Adipose tissue (tissue), 3 donors: Measurements from ENCODE around the gene ZNF605. TPM values are rescaled to one million over a fixed set of nuclear protein-coding genes. Genes with fewer than 3 reads are reported as not detected.
"Not testable (repeated sequence)": the region's sequence is repeated elsewhere in the genome, so short reads cannot be mapped to it uniquely, and the experiment has no call there.

Experiments
- H3K27ac ChIP-seq: one replicate; pipeline ENCODE4 v1.5.1; 2013; ENCODE audit warnings: low read depth, low read length
- WGBS, 3 donors: extraction: QIAGEN DNeasy Blood & Tissue Kit; methylation state at CpG; one replicate each; pipeline ENCODE4 v1.1.7; 2013; 5-methylcytosine and 5-hydroxymethylcytosine counted together
- polyA plus RNA-seq, 3 donors: library from polyadenylated mRNA; stranded (reverse); fragments of 200-250 nt; gene quantifications; one replicate each; pipeline ENCODE4 v1.2.3, GENCODE V29; 2013
- donor health status: healthy with polysubstance abuse.
- donor health status: Bipolar disorder and iron deficiency.
- donor health status: healthy.

The ZNF605 gene
- polyA plus RNA-seq, 3 donors = 2.4 to 2.9 (median 2.7) TPM

DNA sequence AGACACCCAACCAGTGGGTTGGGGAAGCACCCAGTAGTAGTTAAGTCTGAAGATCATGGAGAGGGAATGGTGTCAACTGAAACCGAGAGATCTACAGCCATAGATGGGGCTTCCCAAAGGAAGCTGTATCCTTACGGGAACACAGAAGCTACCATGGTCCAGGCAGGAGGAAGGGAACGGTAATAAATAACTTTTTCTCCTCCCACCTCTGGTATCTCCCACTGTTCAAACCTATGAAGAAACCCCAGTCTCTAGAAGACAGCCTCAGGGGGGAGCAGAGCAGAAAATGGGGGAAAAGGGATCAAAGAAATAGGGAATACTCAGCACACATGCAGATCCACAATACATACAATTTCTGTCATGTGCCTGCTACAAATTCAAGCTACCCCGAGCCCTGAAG is 33.4 kb downstream of the ZNF605 start:
- no peak overlapping the region for H3K27ac ChIP-seq
- 94 to 97% (median 95%) methylated on average over 4 of the region's 4 CpGs for WGBS, 3 donors

DNA sequence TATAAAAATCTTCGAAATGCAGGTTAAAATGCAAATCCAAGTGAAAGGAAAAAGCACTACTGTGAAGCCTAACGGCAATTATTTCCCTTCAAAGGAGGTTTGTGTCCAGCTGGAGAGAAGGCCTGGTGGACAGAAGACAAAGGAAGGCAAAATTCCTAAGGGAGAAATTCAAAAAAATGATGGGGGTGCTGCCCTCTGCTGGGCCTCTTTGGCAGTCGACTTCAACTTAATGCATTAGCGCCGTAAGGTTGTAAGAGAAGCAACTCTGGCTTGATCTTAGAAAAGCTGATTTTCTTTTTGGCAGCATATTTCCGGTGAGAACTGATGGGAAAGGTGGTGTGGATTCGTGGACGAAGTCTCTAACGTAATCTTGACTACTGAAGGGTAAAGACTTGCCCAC is 34.4 kb downstream of the ZNF605 start:
- H3K27ac ChIP-seq = no peak overlapping the region
- WGBS, 3 donors = 74 to 83% (median 77%) methylated on average over 9 of the region's 9 CpGs

DNA sequence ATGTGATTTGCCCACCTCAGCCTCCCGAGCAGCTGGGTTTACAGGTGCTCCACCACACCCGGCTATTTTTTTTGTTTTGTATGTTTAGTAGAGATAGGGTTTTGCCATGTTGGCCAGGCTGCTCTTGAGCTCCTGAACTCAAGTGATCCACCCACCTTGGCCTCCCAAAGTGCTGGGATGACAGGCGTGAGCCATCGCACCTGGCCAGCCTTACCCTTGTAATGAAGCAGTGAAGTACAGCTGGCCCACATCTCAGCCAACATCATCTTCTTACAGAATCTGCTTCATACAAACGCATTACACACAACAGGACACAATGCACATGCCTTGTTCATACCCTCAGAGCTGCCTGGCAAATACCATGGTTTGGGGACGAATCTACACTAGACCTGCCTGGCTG is 37.4 kb downstream of the ZNF605 start:
- 97 to 99% (median 97%) methylated on average over 6 of the region's 6 CpGs for WGBS, 3 donors
- no peak overlapping the region for H3K27ac ChIP-seq

DNA sequence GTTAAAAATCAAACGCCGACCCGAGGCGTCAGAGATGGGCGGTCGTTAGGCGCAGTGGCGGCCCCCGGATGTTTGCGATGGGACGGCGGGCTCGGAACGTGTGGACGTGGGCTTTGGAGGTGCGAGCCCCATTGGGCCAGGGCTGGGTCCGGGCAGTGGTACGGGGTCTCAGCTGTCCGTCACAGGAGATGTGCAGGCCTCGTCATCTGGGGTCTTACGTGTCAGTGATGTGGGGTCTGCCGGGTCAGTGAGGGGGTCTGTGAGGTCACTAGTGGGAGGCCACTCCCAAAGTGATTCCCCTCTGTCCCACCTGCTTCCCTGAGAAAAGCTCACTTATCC is 47.1 kb downstream of the ZNF605 start:
- H3K27ac ChIP-seq = no peak overlapping the region
- 1 to 2% (median 2%) methylated on average over 22 of the region's 22 CpGs for WGBS, 3 donors

DNA sequence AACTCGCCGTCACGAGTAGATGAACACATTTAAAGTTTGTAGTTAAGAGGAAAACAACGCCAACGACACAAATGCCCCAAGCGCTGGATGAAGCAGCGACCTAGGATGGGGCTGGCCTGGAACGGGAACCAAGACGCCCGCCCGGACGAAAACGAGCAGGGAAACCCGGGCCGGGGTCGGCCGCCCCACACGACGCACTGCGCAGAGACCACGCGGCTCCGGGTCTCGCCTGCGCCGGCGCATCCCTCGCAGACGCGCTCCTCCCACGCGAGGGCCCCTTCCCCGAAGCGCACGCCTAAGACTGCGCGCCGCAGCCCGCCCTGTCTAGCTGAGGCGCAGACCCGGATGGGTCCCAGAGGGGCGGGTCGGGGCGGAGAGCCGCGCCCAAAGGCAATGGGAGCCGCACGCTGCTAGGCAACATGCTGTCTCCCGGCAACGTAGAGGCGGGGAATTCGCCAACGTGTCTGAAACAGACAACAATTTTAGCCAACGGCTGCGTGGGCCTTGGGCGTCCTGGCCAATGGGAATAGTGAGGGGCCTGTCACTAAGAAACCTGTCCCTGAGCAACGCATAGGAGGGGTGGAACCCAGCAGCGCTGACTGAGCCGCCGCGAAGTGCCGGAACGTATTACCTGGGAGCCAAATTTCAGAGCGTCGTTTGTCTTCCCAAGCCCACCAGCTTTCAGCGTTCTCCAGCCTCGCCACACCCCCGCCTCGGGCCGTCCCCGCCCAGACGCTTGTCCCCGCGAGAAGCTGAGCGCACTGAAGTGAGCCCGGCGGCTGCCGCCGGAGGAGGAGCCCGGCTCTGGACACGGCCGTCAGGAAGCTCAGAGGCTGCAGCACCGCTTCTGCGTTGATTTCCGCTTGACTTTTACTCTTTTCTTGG is 47.7 kb downstream of the ZNF605 start:
- no peak overlapping the region for H3K27ac ChIP-seq
- 0 to 1% (median 1%) methylated on average over 81 to 85 of the region's 85 CpGs for WGBS, 3 donors

DNA sequence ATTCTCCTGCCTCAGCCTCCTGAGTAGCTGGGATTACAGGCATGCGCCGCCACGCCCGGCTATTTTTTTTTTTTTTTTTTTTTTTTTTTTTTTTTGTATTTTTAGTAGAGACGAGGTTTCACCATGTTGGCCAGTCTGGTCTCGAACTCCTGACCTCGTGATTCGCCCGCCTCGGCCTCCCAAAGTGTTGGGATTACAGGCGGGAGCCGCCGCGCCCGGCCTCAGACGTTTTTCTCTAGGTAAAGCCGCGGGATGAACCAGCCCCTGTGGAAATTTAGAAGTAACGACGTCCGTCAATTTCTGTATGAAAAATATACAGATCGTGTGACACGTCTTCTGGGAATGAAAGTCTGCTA is 48.3 kb downstream of the ZNF605 start:
- H3K27ac ChIP-seq = not testable (repeated sequence)
- WGBS, 3 donors = 5 to 7% (median 6%) methylated on average over 20 to 23 of the region's 23 CpGs

DNA sequence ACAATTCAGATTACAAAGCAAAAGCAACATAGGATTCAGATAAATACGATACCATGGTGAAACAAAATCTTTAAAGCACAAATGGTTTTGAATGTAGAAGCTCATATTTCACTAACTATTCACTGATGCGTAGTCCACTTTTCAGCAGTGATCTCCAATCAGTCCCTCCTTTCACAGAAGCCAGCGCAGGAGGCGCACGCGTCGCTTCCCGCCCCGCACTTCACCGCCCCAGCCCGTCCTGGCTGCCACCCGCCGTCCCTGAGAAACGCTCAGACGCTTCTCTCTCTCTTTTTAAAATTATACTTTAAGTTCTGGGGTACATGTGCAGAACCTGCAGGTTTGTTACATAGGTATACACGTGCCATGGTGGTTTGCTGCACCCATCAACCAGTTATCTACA is 48.9 kb downstream of the ZNF605 start:
- WGBS, 3 donors = 11 to 26% (median 18%) methylated on average over 16 of the region's 16 CpGs
- no peak overlapping the region for H3K27ac ChIP-seq

DNA sequence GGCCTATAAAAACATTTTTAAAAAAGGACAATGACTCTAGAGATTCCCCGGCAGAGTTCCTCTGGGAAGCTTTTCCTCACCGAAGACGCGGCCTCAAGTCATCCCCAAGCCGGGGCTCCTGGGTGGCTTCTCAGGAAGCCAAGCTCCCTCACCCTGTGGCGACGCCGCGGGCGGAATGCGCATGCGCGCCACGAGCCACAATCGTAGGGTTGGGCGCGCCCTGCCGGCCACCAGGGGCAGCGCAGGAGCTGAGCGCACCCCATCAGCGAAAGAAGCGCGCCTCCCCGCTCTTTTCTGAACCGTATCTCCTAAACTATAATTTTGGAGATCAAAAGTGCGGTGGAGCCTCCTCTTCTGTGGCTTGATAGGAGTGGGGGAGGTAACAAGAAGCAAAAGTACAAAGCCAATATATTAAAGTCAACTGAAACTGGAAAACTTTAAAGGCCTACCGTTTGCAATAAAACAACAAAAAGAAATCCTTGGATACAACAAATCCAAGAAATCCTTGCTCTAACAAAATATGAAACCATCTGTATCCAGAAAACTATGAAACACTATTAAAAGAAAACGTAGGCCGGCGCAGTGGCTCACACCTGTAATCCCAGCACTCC is 51.3 kb downstream of the ZNF605 start:
- no peak overlapping the region for H3K27ac ChIP-seq
- WGBS, 3 donors = 9 to 11% (median 10%) methylated on average over 30 of the region's 30 CpGs

DNA sequence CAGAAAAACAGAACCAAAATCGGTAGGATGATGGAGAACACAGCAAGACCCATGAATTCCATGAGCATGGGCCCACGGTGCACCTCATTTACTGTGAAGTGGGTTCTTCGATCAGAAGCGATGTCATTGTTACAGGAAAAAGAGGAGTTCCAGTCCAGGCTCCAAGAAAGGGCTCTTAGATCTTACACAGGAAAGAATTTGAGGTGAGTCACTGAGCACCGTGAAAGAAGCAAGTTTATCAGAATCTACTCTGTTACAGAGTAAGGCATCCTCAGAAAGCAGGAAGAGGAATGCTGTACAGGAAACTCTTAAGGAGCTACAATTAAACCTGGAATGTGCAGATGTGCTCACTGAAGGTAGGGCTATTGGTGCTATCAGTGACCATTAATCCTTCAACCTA is 57.1 kb downstream of the ZNF605 start:
- H3K27ac ChIP-seq = no peak overlapping the region
- 74 to 85% (median 75%) methylated on average over 5 of the region's 5 CpGs for WGBS, 3 donors

DNA sequence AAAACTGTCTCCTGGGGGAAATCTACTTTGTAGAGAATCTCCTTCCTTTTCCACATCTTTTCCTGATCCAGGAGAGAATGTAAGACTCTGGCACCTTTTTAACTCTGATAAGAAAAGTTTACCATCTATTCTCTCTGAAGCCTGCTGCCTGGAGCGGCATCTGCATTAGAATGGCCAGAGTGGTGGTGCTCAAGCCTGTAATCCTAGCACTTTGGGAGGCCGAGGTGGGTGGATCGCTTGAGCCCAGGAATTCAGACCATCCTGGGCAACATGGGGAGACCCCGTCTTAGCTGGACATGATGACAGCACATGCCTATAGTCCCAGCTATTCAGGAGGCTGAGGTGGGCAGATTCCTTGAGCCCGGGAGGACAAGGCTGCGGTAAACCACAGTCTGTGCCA is 67.3 kb downstream of the ZNF605 start:
- 70 to 83% (median 82%) methylated on average over 6 of the region's 6 CpGs for WGBS, 3 donors
- no peak overlapping the region for H3K27ac ChIP-seq

DNA sequence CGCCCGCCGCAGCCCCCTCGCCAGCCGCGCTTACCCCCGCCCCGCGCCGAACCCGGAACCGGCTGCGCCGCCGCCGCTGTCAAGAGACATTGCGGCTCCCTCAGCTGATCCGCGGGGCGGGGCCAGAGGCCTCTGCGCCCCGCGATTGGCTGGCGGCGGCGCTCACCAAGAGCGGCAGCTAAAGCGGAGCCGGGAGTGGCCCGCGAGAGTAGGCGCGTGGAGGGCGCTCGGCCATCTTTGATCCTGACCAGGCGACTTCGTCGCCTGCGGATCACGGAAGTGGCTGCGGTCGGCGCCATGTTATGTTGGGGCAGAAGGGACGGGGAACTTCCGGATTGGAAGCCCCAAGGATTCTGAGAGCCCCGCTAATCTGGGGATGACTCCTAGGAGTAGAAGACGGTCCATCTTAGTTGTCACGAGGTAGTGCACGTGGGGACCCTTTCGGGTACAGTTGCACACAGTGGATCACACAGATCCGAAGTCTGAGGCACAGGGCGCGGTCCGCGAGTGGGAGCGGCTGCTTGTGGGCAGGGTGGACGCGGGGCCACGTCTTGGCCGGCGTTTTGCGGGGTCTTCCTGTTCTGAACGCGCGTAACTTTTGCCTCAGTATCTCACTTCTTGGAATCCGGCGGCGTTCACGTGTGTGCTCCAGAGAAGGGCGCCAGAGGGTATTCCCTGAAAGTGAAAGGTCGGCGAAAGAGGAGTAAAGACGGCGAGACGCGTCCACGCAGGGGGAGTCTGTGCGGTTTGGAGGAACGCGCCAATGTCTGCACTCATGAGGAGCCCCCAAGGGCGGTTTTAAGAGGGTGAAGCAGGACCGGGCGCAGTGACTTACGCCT is 68.4 kb downstream of the ZNF605 start, which contains the start of gene CHFR:
CHFR (minus strand) TSS at position 93 of the 839 bp plus-strand sequence. CDS start 277 bp downstream, outside the sequence.
- WGBS, 3 donors = 1% methylated on average over 83 to 84 of the region's 84 CpGs

DNA sequence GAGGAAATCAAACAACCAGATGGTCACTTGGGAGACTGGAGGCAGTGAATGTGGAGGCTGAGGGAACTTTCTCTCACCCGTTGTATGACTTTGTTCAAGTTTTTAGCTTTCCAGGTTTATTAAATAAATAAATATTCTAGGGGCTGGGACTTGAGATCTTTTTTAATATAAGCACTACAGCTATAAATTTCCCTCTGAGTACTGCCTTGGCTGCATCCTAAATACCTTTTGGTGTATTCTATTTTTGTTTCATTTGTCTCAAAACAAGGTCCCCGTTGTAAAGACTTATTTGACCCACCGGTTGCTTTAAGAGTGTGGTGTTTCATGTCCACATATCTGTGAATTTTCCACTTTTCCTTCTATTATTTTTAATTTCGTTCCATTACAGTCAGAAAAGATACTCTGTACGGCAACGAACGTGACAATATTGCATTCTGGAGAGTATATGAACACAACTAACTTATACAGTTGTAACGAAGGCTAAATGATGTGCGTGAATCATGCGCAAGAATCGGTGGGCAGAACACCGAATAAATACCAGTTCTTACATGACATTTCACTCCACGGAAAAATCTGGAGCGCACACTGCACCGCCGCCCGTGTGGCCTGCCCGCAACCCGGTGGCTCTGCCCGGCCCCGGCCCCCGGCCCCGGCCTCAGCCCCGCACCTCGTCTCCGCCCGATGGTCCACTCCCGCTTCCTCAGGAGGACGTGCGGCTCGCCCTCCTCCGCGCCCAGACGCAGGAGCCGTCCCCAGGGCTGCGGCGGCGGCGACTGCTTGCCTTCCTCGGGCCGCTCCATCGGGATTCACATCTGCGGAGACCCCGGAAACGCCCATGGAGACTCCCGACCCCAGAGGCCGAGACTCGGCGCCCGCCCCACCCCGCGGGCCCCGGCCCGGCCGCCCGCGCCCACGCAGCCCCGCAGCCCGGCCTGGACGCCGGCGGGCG is 69.3 kb downstream of the ZNF605 start:
- 7 to 10% (median 9%) methylated on average over 52 to 63 of the region's 64 CpGs for WGBS, 3 donors
- H3K27ac ChIP-seq = no peak overlapping the region

More for the DNA sequence above, 68.4 kb downstream of the ZNF605 start, which contains the start of gene CHFR:
- H3K27ac ChIP-seq = peak within 1 kb of the TSS; percentile 95

DNA sequence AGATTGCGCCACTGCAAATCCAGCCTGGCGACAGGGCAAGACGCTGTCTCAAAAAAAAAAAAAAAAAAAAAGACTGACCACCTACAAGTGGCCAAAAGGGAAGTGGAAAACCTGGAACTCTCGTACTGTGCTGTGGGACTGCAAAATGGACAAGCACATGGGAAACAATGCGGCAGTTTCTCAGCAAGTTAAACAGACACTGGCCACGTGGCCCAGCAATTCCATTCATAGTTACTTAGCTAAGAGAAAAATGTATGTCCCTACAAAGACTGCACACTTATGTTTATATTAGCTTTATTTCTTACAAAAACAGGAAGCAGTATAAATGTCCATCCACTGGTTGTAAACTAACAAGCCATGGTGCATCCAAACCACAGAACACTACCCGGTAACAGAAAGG is 74.3 kb downstream of the ZNF605 start:
- WGBS, 3 donors = 82 to 93% (median 85%) methylated on average over 7 of the region's 7 CpGs
- H3K27ac ChIP-seq = no peak overlapping the region

DNA sequence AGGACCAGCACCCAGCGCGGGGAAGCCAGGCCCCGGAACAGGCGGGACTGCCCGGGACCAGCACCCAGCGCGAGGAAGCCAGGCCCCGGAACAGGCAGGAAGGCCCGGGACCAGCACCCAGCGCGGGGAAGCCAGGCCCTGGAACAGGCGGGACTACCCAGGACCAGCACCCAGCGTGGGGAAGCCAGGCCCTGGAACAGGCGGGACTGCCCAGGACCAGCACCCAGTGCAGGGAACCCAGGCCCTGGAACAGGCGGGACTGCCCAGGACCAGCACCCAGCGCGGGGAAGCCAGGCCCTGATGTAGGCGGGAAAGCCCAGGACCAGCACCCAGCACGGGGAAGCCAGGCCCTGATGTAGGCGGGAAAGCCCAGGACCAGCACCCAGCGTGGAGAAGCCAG is 81.5 kb downstream of the ZNF605 start:
- 91 to 96% (median 92%) methylated on average over 20 to 21 of the region's 21 CpGs for WGBS, 3 donors
- H3K27ac ChIP-seq = not testable (repeated sequence)

DNA sequence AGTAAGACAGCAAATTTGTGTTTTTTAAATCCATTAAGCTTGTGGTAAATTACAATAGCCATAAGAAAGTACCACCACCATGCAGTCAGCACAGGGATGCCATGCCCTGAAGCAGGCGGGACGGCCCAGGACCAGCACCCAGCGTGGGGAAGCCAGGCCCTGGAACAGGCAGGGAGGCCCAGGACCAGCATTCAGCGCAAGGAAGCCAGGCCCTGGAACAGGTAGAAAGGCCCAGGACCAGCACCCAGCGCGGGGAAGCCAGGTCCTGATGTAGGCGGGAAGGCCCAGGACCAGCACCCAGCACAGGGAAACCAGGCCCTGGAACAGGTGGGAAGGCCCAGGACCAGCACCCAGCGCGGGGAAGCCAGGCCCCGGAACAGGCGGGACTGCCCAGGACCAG is 81.9 kb downstream of the ZNF605 start:
- WGBS, 3 donors = 97 to 98% (median 97%) methylated on average over 8 to 11 of the region's 11 CpGs
- H3K27ac ChIP-seq = no peak overlapping the region

DNA sequence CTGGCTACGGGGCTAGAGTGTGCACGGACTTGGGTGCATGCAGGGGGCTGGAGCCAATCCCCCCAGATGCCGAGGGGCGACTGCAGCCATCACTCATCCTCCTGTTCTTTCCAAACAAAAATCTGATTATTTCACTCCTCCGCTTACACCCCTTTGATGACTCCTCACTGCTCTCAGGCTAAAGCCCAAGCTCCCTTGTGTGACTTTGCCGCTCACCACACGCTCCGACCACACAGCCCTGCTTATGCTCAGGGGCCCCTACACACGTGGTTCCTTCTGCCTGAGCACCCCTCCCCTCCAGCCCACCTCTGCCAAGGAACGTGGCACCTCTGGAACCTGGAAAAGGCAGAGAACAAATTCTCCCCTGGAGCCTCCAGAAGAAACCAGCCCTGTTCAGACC is 82.4 kb downstream of the ZNF605 start:
- WGBS, 3 donors = 91 to 95% (median 94%) methylated on average over 10 of the region's 10 CpGs
- no peak overlapping the region for H3K27ac ChIP-seq

DNA sequence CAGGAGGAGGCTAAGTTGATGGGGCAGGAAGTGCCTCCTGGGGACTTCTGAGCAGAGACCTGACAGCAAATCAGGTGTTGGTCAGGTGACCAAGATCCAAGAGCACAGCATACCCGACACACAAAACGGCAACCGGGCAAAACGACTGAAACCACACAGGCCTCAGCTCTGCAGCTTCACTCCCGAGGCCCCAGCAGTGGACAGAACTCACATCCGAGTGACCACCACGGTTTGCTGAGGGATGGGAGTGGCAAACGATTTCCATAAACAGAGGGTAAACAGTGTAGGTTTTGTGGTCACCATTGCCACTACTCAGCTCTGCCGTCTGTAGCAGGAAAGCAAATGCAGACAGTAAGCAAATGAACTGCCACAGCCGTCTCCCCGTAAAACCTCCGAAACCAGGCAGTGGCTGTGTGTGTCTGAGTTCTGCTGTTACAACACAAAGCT is 83.1 kb downstream of the ZNF605 start:
- H3K27ac ChIP-seq = no peak overlapping the region
- WGBS, 3 donors = 80 to 90% (median 86%) methylated on average over 12 of the region's 12 CpGs
